ENCODE results near the gene DUSP1.

- TF ChIP-seq BRCA1 (IDR thresholded peaks at IDR 0.05; ENCODE audit: low read depth, low read length) (no peak), STAT1 (conservative IDR thresholded peaks at IDR 0.05) (no peak), SIN3A (IDR thresholded peaks at IDR 0.05; ENCODE audit: low read depth, low read length) (no peak), CTCF (IDR thresholded peaks at IDR 0.05 in 2 of 3, conservative IDR thresholded peaks at IDR 0.05 in 1 of 3; ENCODE audit: control insufficient read depth in 2 of 3, extremely low read depth in 1 of 3, insufficient read depth in 1 of 3, low read depth in 3 of 3, low read length in 3 of 3) (no peak)
Observed at GRCh38 chr5:172751761-172752510, 19.1 kb downstream of the DUSP1 start.

All from GM12878 (cell line).